Measurements from ENCODE around the gene PSD.
"Not testable (repeated sequence)": the region's sequence is repeated elsewhere in the genome, so short reads cannot be mapped to it uniquely, and the experiment has no call there.

PSD gene

DNA sequence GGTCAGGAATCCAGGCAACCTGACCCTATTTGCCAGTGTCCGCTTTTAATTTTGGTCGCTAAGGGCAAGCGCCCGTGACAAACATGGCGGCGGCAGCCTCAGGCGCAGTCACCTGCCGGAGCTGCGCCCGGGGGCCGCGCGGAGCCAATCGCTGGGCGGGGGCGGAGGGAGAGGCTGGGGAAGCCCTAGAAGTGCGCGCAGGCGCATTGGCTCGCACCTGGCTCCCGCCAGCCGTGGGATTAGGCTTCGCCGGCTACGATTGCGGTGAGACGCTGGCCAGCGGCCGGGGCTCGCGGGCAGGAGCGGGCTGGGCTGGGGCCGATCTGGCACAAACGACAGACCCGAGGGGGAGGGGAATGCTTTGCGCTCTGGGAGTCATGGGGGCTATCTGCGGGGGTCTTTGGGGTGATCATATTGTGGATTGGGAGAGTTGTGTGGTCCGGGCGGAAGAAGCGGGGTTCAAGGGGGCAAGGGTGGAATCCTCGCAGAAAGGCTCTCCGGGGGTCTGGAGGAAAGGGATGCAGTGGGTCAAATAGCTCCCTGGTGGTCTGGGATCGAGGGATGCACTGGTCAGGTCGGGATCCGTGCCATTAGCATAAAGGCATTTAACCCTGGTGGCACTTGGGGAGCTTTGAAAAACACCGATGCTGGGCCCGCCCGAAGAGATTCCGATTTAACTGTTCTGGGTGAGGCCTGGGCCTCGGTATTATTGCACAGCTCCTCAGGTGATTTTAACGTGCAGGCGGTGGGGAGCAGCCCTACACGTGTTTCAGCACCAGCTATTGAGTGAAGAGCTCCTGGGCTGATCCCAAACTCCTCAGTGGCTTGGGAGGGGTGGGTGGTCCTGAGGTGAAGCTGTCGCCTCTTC, 42.8 kb upstream of the PSD start:
- Mint-ChIP-seq H3K36me3 (ENCODE audit: low read depth) (no peaks in the 10 kb centered on the region), H3K27me3 (ENCODE audit: low read depth, poor library complexity) (peaks cover 33% of the 10 kb centered on the region), H3K4me3 (peak overlapping the region; percentile 84), H3K4me1 (peaks cover 47% of the 10 kb centered on the region), H3K9me3 (no peaks in the 10 kb centered on the region), H3K27ac (no peak overlapping the region)
- DNase-seq: peak; percentile 96
- TF ChIP-seq, protein P1, sequence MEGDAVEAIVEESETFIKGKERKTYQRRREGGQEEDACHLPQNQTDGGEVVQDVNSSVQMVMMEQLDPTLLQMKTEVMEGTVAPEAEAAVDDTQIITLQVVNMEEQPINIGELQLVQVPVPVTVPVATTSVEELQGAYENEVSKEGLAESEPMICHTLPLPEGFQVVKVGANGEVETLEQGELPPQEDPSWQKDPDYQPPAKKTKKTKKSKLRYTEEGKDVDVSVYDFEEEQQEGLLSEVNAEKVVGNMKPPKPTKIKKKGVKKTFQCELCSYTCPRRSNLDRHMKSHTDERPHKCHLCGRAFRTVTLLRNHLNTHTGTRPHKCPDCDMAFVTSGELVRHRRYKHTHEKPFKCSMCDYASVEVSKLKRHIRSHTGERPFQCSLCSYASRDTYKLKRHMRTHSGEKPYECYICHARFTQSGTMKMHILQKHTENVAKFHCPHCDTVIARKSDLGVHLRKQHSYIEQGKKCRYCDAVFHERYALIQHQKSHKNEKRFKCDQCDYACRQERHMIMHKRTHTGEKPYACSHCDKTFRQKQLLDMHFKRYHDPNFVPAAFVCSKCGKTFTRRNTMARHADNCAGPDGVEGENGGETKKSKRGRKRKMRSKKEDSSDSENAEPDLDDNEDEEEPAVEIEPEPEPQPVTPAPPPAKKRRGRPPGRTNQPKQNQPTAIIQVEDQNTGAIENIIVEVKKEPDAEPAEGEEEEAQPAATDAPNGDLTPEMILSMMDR (IDR thresholded peaks at IDR 0.05): no peak

DNA sequence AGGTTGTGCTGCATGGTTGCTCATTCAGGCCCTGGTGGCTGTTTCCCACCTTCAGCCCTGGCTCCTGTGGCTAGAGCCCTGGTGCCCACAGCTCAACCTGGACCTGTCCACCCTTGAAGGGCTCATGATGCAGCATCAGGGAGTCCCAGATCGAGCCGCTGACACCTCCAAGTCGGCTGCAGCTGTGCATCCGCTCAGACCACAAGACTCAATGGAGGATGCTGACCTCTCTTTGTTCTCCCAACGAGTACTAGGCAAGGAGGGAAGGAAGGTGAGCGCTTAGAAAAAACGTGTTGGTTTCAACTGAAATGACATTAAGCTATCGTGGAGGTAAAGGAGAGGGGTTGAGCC, 42.2 kb upstream of the PSD start:
- Mint-ChIP-seq H3K27ac (no peak overlapping the region), H3K4me3 (peak overlapping the region; percentile 69), H3K4me1 (peaks cover 47% of the 10 kb centered on the region), H3K9me3 (no peaks in the 10 kb centered on the region), H3K36me3 (ENCODE audit: low read depth) (peaks cover 2% of the 10 kb centered on the region), H3K27me3 (ENCODE audit: low read depth, poor library complexity) (peaks cover 33% of the 10 kb centered on the region)
- TF ChIP-seq, protein P1 (IDR thresholded peaks at IDR 0.05): no peak
- DNase-seq: no peak

DNA sequence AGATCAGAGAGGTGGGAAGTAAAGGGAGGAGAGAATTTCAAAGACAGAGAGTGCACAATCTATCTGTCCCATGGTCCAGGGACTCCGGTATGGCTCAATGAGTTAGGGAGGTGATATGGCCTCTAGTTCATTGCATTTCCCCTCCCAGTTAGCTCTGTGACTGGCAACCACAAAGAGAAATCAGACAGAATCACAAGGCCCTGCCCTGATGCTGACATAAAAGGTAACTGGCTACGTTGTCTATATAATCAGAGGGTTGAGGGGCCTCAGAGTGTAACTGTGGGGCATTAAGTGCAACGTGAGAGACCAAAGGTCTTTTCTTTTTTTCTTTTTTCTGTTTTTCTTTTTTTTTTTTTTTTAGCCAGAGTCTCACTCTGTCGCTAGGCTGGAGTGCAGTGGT, 40.1 kb upstream of the PSD start:
- Mint-ChIP-seq H3K27ac (peak overlapping the region; percentile 34), H3K27me3 (ENCODE audit: low read depth, poor library complexity) (peaks cover 30% of the 10 kb centered on the region), H3K4me3 (peak overlapping the region; percentile 29), H3K36me3 (ENCODE audit: low read depth) (peaks cover 4% of the 10 kb centered on the region), H3K4me1 (peaks cover 53% of the 10 kb centered on the region), H3K9me3 (no peaks in the 10 kb centered on the region)
- TF ChIP-seq, protein P1 (IDR thresholded peaks at IDR 0.05): no peak
- no peak for DNase-seq

DNA sequence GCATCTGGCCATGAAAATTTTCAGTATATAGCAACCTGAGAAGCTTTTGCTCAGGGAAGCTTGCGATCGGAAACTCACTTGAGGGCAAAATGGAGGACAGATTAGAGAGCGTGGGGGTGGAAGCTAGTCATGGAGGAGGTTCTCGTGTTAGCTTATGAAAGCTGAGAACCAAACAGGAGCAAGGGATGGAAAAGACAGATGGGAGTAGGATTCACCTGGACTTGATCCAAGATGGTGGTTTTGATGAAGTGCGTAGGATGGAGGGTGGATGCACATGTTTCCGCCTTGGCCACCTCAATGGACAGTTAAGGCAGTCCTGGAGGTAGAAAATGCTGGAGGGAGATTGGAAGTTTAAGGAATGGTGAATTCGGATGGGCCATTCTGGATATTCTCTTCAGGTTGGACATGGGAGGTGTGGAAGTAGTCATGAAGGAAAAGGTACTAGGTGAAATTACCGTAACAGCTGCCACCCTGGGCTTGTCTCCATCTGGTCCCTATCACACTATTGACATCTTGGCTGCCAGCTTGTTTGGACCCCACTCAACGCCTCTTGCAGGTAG, 39.1 kb upstream of the PSD start:
- DNase-seq: no peak

DNA sequence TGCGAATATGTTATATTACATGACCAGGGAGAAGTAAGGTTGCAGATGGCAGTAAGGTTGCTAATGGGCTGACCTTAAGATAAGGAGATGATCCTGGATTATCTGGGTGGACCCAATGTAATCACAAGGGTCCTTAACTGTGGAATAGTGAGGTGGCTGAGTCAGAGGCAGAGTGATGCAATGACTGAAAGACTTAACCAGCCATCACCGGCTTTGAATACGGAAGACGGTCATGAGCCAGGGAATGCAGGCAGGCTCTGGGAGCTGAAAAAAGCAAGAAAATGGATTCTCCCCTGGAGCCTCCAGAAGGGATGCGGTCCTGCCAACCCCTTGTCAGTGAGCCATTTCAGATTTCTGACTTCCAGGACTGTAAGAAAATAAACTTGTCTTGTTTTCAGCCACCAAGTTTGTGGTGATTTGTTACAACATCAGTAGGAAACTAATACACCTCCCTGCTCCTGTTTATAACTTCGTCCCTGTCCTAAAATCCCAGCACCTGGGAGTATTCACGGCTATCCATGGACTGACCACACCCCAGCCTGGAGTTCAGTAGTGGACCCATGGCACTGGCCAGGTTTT, 37.4 kb upstream of the PSD start:
- Mint-ChIP-seq H3K4me3 (no peak overlapping the region), H3K27me3 (ENCODE audit: low read depth, poor library complexity) (peaks cover 18% of the 10 kb centered on the region), H3K36me3 (ENCODE audit: low read depth) (peaks cover 15% of the 10 kb centered on the region), H3K27ac (peak overlapping the region; percentile 61), H3K4me1 (peaks cover 43% of the 10 kb centered on the region), H3K9me3 (no peaks in the 10 kb centered on the region)
- TF ChIP-seq, protein P1 (IDR thresholded peaks at IDR 0.05): no peak
- no peak for DNase-seq

More for the DNA sequence above, 39.1 kb upstream of the PSD start:
- Mint-ChIP-seq H3K4me1 (peaks cover 53% of the 10 kb centered on the region), H3K9me3 (no peaks in the 10 kb centered on the region), H3K27me3 (ENCODE audit: low read depth, poor library complexity) (peaks cover 26% of the 10 kb centered on the region), H3K36me3 (ENCODE audit: low read depth) (peaks cover 13% of the 10 kb centered on the region), H3K4me3 (no peak overlapping the region), H3K27ac (no peak overlapping the region)
- TF ChIP-seq, protein P1 (IDR thresholded peaks at IDR 0.05): no peak

DNA sequence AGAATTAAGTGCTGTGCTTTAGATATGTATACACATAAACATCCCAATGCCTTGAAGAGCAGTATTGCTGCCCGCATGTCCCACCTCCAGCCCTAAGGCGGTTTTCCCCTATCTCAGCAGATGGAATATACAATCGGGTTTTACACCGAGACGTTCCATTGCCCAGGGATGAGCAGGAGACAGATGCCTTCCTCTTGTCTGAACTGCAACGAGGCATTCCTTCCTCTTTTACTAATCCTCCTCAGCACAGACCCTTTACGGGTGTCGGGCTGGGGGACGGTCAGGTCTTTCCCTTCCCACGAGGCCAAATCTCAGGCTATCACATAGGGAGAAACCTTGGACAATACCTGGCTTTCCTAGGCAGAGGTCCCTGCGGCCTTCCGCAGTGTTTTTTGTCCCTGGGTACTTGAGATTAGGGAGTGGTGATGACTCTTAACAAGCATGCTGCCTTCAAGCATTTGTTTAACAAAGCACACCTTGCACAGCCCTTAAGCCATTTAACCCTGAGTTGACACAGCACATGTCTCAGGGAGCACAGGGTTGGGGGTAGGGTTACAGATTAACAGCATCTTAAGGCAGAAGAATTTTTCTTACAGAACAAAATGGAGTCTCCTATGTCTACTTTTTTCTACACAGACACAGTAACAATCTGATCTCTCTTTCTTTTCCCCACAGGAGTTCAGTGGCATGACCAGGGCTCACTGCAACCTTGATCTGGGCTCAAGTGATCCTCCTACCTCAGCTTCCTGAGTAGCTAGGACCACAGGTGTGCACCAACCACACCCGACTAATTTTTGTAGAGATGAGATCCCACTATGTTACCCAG, 36.3 kb upstream of the PSD start:
- H3K4me3 Mint-ChIP-seq, H3K27ac Mint-ChIP-seq, H3K9me3 Mint-ChIP-seq, DNase-seq: not testable (repeated sequence)
- Mint-ChIP-seq H3K4me1 (peaks cover 40% of the 10 kb centered on the region), H3K27me3 (ENCODE audit: low read depth, poor library complexity) (peaks cover 19% of the 10 kb centered on the region), H3K36me3 (ENCODE audit: low read depth) (peaks cover 15% of the 10 kb centered on the region)
